ENCODE data around the gene SMLR1.

DNA sequence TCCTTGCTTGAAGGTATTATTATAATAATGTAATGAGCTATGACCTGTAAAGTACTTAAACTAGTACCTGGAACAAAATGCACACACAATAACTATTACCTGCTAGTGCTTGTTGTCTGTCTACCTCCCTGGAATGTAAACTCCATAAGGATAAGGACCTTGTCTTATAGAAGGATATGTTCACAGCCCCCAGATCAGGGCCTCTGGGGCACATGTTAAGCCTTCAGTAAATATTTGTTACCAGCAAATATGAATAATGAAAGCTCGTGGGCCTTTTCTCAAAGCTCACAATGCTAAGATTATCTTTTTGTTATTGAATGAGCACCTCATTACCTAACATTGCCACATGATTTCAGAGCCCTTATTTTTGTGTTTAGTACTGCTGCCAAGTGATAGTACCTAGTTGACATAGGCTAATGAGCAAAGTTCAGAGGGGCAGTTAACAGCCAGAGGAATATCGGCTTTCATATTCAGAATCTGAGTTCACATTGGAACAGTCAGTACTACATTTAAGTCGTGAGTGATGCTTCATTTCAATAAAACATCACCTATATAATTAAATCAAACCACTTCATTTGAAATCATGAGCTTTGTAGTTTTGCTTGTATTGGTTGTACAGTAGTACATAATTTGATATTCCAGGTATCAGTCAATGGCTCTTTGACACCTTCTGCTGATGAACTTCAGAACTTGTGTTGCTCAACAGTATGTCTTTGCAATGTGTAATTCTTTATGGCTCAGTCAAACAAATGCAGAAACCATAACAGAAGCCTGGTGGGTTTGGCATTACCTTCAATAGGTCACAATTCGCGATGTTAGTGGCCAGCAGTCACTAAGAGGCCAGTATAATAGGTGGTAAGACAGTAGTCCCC lies 11.8 kb upstream of the SMLR1 start:
- no peak for TF ChIP-seq CTCF (IDR thresholded peaks at IDR 0.05 in 2 of 3, conservative IDR thresholded peaks at IDR 0.05 in 1 of 3; ENCODE audit: insufficient read depth in 2 of 3, low read depth in 1 of 3, low read length in 3 of 3)
- no peak for TF ChIP-seq SMAD1 (IDR thresholded peaks at IDR 0.05; ENCODE audit: low read depth, low read length, partially characterized antibody)
- TF ChIP-seq MAZ (CRISPR knock-in tag; conservative IDR thresholded peaks at IDR 0.05 in 1 of 2, IDR thresholded peaks at IDR 0.05 in 1 of 2) = no peak
- TF ChIP-seq ZNF384 (IDR thresholded peaks at IDR 0.05; ENCODE audit: low read depth, low read length) = no peak
- TF ChIP-seq EZH2 (IDR thresholded peaks at IDR 0.05; ENCODE audit: borderline replicate concordance, low read depth, low read length) = no peak
- no peak for TF ChIP-seq ZNF77 (CRISPR knock-in tag; IDR thresholded peaks at IDR 0.05)
- TF ChIP-seq ZNF24 (IDR thresholded peaks at IDR 0.05) = no peak
- TF ChIP-seq CSDE1 (IDR thresholded peaks at IDR 0.05) = no peak
- no peak for TF ChIP-seq ZNF407 (IDR thresholded peaks at IDR 0.05; ENCODE audit: low read depth)
- TF ChIP-seq FOXA1 (IDR thresholded peaks at IDR 0.05; ENCODE audit: borderline replicate concordance) = no peak
- TF ChIP-seq JUND (IDR thresholded peaks at IDR 0.05; ENCODE audit: borderline replicate concordance, low read depth, low read length) = no peak
- TF ChIP-seq JUND (tag; IDR thresholded peaks at IDR 0.05; ENCODE audit: borderline replicate concordance, low read depth, low read length) = no peak
- TF ChIP-seq TRIM28 (IDR thresholded peaks at IDR 0.05) = no peak
- TF ChIP-seq PBX2 (CRISPR knock-in tag; IDR thresholded peaks at IDR 0.05; ENCODE audit: low read depth) = no peak
- TF ChIP-seq PBX2 (tag; conservative IDR thresholded peaks at IDR 0.05; ENCODE audit: low read depth) = no peak

Measured in K562 (cell line).